ENCODE results near the gene CHPT1. TPM values are rescaled to one million over a fixed set of nuclear protein-coding genes. Genes with fewer than 3 reads are reported as not detected.

The CHPT1 gene
- total and polyA plus RNA-seq, 2 experiments from 2014 or later: 22.2 to 23.0 TPM

DNA sequence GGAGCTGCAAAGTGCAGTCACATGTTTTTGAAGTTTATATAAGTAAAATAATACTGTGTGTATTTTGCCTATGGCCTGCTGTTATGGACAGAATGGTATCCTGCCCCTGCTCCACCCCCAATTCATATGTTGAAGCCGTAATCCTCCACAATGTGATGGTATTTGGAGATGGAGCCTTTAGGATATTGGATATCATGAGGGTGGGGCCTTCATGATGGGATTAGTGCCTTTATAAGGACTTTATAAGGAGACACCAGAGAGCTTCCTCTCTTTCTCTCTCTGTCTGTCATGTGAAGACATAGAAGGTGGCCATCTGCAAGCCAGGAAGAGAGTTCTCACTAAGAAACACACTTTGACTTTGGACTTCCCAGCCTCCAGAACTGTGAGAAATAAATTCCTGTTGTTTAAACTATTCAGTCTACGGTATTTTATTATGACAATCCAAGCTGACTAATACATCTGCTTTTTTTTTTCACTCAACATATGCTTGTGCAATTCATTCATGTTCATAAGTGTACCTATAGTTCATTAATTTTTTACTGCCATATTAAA lies 3.1 kb upstream of the CHPT1 start:
- ATAC-seq: no peak
- H3K27ac Mint-ChIP-seq: no peak overlapping the region

More for the DNA sequence above, 3.1 kb upstream of the CHPT1 start:
- DNase-seq (ENCODE audit: low spot score): no peak
- Histone ChIP-seq H3K4me1 (ENCODE audit: insufficient read depth) (peaks cover 15% of the 10 kb centered on the region; the same call in 1 of the 2 replicates), H3K4me3 (no peak overlapping the region), H2AFZ (0 out of 2 replicates have a peak overlapping the region, but pooled peaks have one; percentile 5), H3F3A (replicated peaks; ENCODE audit: low read depth) (0 out of 2 replicates have a peak, but pooled peaks cover 4% of the 10 kb centered on the region), H3K27me3 (ENCODE audit: insufficient read depth) (peaks cover 29% of the 10 kb centered on the region), H3K9me2 (ENCODE audit: insufficient read depth) (no peaks in the 10 kb centered on the region), H3K79me2 (replicated peaks; ENCODE audit: insufficient read depth) (peaks cover 11% of the 10 kb centered on the region; the same call in 1 of the 2 replicates), H4K20me1 (replicated peaks; ENCODE audit: insufficient read depth) (no peaks in the 10 kb centered on the region), H3K36me3 (ENCODE audit: insufficient read depth) (no peaks in the 10 kb centered on the region), H3K27ac (ENCODE audit: low read depth) (no peak overlapping the region), H3K4me2 (no peak overlapping the region)
- Mint-ChIP-seq H3K4me3 (no peak overlapping the region), H3K36me3 (ENCODE audit: low read depth) (no peaks in the 10 kb centered on the region), H3K9me3 (no peaks in the 10 kb centered on the region; the same call in 2 of the 3 replicates), H3K4me1 (peaks cover 14% of the 10 kb centered on the region), H3K27me3 (ENCODE audit: insufficient read depth, low read depth, poor library complexity) (peaks cover 19% of the 10 kb centered on the region)
- TF ChIP-seq EZH2 (IDR thresholded peaks at IDR 0.05; ENCODE audit: low read depth, unreplicated experiment) (no peak), STAT1 (IDR thresholded peaks at IDR 0.05; ENCODE audit: unreplicated experiment) (no peak), CREB1 (CRISPR knock-in tag; IDR thresholded peaks at IDR 0.05; ENCODE audit: low read depth) (no peak), JUNB (IDR thresholded peaks at IDR 0.05; ENCODE audit: unreplicated experiment) (no peak), NANOG (IDR thresholded peaks at IDR 0.05; ENCODE audit: borderline replicate concordance) (no peak), EZH2phosphoT487 (IDR thresholded peaks at IDR 0.05; ENCODE audit: unreplicated experiment) (no peak), ZNF331 (CRISPR knock-in tag; IDR thresholded peaks at IDR 0.05; ENCODE audit: low read depth) (no peak), ZNF114 (CRISPR knock-in tag; IDR thresholded peaks at IDR 0.05) (no peak), POLR2AphosphoS5 (IDR thresholded peaks at IDR 0.05; ENCODE audit: low read depth) (no peak)
- TF ChIP-seq, protein P1, sequence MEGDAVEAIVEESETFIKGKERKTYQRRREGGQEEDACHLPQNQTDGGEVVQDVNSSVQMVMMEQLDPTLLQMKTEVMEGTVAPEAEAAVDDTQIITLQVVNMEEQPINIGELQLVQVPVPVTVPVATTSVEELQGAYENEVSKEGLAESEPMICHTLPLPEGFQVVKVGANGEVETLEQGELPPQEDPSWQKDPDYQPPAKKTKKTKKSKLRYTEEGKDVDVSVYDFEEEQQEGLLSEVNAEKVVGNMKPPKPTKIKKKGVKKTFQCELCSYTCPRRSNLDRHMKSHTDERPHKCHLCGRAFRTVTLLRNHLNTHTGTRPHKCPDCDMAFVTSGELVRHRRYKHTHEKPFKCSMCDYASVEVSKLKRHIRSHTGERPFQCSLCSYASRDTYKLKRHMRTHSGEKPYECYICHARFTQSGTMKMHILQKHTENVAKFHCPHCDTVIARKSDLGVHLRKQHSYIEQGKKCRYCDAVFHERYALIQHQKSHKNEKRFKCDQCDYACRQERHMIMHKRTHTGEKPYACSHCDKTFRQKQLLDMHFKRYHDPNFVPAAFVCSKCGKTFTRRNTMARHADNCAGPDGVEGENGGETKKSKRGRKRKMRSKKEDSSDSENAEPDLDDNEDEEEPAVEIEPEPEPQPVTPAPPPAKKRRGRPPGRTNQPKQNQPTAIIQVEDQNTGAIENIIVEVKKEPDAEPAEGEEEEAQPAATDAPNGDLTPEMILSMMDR (conservative IDR thresholded peaks at IDR 0.05; ENCODE audit: low read depth in 2 of 2): no peak
- TF ChIP-seq, protein P2, sequence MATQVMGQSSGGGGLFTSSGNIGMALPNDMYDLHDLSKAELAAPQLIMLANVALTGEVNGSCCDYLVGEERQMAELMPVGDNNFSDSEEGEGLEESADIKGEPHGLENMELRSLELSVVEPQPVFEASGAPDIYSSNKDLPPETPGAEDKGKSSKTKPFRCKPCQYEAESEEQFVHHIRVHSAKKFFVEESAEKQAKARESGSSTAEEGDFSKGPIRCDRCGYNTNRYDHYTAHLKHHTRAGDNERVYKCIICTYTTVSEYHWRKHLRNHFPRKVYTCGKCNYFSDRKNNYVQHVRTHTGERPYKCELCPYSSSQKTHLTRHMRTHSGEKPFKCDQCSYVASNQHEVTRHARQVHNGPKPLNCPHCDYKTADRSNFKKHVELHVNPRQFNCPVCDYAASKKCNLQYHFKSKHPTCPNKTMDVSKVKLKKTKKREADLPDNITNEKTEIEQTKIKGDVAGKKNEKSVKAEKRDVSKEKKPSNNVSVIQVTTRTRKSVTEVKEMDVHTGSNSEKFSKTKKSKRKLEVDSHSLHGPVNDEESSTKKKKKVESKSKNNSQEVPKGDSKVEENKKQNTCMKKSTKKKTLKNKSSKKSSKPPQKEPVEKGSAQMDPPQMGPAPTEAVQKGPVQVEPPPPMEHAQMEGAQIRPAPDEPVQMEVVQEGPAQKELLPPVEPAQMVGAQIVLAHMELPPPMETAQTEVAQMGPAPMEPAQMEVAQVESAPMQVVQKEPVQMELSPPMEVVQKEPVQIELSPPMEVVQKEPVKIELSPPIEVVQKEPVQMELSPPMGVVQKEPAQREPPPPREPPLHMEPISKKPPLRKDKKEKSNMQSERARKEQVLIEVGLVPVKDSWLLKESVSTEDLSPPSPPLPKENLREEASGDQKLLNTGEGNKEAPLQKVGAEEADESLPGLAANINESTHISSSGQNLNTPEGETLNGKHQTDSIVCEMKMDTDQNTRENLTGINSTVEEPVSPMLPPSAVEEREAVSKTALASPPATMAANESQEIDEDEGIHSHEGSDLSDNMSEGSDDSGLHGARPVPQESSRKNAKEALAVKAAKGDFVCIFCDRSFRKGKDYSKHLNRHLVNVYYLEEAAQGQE (IDR thresholded peaks at IDR 0.05; ENCODE audit: unreplicated experiment): no peak
- TF ChIP-seq, protein P3, sequence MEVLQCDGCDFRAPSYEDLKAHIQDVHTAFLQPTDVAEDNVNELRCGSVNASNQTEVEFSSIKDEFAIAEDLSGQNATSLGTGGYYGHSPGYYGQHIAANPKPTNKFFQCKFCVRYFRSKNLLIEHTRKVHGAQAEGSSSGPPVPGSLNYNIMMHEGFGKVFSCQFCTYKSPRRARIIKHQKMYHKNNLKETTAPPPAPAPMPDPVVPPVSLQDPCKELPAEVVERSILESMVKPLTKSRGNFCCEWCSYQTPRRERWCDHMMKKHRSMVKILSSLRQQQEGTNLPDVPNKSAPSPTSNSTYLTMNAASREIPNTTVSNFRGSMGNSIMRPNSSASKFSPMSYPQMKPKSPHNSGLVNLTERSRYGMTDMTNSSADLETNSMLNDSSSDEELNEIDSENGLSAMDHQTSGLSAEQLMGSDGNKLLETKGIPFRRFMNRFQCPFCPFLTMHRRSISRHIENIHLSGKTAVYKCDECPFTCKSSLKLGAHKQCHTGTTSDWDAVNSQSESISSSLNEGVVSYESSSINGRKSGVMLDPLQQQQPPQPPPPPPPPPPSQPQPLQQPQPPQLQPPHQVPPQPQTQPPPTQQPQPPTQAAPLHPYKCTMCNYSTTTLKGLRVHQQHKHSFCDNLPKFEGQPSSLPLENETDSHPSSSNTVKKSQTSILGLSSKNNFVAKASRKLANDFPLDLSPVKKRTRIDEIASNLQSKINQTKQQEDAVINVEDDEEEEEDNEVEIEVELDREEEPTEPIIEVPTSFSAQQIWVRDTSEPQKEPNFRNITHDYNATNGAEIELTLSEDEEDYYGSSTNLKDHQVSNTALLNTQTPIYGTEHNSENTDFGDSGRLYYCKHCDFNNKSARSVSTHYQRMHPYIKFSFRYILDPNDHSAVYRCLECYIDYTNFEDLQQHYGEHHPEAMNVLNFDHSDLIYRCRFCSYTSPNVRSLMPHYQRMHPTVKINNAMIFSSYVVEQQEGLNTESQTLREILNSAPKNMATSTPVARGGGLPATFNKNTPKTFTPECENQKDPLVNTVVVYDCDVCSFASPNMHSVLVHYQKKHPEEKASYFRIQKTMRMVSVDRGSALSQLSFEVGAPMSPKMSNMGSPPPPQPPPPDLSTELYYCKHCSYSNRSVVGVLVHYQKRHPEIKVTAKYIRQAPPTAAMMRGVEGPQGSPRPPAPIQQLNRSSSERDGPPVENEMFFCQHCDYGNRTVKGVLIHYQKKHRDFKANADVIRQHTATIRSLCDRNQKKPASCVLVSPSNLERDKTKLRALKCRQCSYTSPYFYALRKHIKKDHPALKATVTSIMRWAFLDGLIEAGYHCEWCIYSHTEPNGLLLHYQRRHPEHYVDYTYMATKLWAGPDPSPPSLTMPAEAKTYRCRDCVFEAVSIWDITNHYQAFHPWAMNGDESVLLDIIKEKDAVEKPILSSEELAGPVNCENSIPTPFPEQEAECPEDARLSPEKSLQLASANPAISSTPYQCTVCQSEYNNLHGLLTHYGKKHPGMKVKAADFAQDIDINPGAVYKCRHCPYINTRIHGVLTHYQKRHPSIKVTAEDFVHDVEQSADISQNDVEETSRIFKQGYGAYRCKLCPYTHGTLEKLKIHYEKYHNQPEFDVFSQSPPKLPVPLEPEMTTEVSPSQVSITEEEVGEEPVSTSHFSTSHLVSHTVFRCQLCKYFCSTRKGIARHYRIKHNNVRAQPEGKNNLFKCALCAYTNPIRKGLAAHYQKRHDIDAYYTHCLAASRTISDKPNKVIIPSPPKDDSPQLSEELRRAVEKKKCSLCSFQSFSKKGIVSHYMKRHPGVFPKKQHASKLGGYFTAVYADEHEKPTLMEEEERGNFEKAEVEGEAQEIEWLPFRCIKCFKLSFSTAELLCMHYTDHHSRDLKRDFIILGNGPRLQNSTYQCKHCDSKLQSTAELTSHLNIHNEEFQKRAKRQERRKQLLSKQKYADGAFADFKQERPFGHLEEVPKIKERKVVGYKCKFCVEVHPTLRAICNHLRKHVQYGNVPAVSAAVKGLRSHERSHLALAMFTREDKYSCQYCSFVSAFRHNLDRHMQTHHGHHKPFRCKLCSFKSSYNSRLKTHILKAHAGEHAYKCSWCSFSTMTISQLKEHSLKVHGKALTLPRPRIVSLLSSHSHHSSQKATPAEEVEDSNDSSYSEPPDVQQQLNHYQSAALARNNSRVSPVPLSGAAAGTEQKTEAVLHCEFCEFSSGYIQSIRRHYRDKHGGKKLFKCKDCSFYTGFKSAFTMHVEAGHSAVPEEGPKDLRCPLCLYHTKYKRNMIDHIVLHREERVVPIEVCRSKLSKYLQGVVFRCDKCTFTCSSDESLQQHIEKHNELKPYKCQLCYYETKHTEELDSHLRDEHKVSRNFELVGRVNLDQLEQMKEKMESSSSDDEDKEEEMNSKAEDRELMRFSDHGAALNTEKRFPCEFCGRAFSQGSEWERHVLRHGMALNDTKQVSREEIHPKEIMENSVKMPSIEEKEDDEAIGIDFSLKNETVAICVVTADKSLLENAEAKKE (CRISPR knock-in tag; IDR thresholded peaks at IDR 0.05): no peak
- TF ChIP-seq, protein P4, sequence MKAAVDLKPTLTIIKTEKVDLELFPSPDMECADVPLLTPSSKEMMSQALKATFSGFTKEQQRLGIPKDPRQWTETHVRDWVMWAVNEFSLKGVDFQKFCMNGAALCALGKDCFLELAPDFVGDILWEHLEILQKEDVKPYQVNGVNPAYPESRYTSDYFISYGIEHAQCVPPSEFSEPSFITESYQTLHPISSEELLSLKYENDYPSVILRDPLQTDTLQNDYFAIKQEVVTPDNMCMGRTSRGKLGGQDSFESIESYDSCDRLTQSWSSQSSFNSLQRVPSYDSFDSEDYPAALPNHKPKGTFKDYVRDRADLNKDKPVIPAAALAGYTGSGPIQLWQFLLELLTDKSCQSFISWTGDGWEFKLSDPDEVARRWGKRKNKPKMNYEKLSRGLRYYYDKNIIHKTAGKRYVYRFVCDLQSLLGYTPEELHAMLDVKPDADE (IDR thresholded peaks at IDR 0.05): no peak
